ENCODE results near the gene ZNF214. TPM values are rescaled to one million over a fixed set of nuclear protein-coding genes. Genes with fewer than 3 reads are reported as not detected.

Gene ZNF214
- total and polyA plus RNA-seq, 4 donors, result 0.96 to 14.1 (median 2.9) TPM

- no peaks in the 10 kb centered on the region for H3K27me3 ChIP-seq (ENCODE audit: control insufficient read depth in 3 of 3, insufficient read depth in 3 of 3, low read length in 2 of 3)
- no peaks in the 10 kb centered on the region for H3K36me3 ChIP-seq (ENCODE audit: control insufficient read depth in 4 of 4, insufficient read depth in 4 of 4, low read length in 4 of 4)
- no peak overlapping the region for H3K9ac ChIP-seq (ENCODE audit: insufficient read depth in 1 of 2, low read length in 2 of 2)
- 67 to 82% methylated on average over 2 of the region's 2 CpGs for WGBS, 2 donors
- DNase-seq (no peak), ATAC-seq (ENCODE audit: insufficient read depth, low FRiP score) (no peak)
- H3K4me1 ChIP-seq (ENCODE audit: control insufficient read depth in 5 of 5, insufficient read depth in 5 of 5, low read length in 5 of 5), result no peaks in the 10 kb centered on the region
- H3K9me3 ChIP-seq (ENCODE audit: control insufficient read depth in 4 of 4, insufficient read depth in 3 of 4, low read length in 3 of 4), result no peaks in the 10 kb centered on the region
- TF ChIP-seq, protein P1, sequence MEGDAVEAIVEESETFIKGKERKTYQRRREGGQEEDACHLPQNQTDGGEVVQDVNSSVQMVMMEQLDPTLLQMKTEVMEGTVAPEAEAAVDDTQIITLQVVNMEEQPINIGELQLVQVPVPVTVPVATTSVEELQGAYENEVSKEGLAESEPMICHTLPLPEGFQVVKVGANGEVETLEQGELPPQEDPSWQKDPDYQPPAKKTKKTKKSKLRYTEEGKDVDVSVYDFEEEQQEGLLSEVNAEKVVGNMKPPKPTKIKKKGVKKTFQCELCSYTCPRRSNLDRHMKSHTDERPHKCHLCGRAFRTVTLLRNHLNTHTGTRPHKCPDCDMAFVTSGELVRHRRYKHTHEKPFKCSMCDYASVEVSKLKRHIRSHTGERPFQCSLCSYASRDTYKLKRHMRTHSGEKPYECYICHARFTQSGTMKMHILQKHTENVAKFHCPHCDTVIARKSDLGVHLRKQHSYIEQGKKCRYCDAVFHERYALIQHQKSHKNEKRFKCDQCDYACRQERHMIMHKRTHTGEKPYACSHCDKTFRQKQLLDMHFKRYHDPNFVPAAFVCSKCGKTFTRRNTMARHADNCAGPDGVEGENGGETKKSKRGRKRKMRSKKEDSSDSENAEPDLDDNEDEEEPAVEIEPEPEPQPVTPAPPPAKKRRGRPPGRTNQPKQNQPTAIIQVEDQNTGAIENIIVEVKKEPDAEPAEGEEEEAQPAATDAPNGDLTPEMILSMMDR (IDR thresholded peaks at IDR 0.05; ENCODE audit: control extremely low read depth, extremely low read depth), result no peak
- H3K27ac ChIP-seq (ENCODE audit: low read depth in 1 of 2, low read length in 1 of 2), result no peak overlapping the region
- H3K4me3 ChIP-seq, result no peak overlapping the region
Observed at GRCh38 chr11:6992026-6992425, 28.1 kb downstream of the ZNF214 start.

DNA sequence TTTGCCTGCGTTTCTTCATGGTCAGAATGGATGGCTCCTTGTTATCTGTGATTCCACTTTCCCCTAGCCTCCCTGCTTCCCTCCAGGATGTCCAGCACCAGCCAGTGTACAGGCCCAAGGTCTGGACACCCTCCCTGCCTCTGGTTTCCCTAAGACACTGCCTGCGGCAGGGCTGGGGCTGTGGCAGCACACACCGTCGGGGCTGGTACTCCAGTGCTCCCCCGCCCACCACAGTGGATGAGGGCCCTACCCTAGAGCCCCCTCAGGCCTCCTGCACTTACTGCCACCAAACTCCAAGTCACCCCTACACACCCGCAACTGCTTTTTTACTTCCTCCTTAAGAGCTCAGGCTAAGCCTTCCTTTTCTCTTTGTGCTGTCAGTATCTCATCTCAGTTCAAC lies 28.9 kb downstream of the ZNF214 start:
- no peaks in the 10 kb centered on the region for H3K36me3 ChIP-seq (ENCODE audit: control insufficient read depth in 4 of 4, insufficient read depth in 4 of 4, low read length in 4 of 4)
- 72 to 85% methylated on average over 6 of the region's 6 CpGs for WGBS, 2 donors
- no peak overlapping the region for H3K9ac ChIP-seq (ENCODE audit: insufficient read depth in 1 of 2, low read length in 2 of 2)
- H3K4me3 ChIP-seq, result no peak overlapping the region
- ATAC-seq (ENCODE audit: insufficient read depth, low FRiP score) (no peak), DNase-seq (no peak)
- H3K9me3 ChIP-seq (ENCODE audit: control insufficient read depth in 4 of 4, insufficient read depth in 3 of 4, low read length in 3 of 4), result no peaks in the 10 kb centered on the region
- TF ChIP-seq, protein P1 (IDR thresholded peaks at IDR 0.05; ENCODE audit: control extremely low read depth, extremely low read depth), result no peak
- no peak overlapping the region for H3K27ac ChIP-seq (ENCODE audit: low read depth in 1 of 2, low read length in 1 of 2)
- H3K27me3 ChIP-seq (ENCODE audit: control insufficient read depth in 3 of 3, insufficient read depth in 3 of 3, low read length in 2 of 3), result no peaks in the 10 kb centered on the region
- no peaks in the 10 kb centered on the region for H3K4me1 ChIP-seq (ENCODE audit: control insufficient read depth in 5 of 5, insufficient read depth in 5 of 5, low read length in 5 of 5)

- no peaks in the 10 kb centered on the region for H3K27me3 ChIP-seq (ENCODE audit: control insufficient read depth in 3 of 3, insufficient read depth in 3 of 3, low read length in 2 of 3)
- TF ChIP-seq, protein P1 (IDR thresholded peaks at IDR 0.05; ENCODE audit: control extremely low read depth, extremely low read depth), result no peak
- H3K4me3 ChIP-seq, result no peak overlapping the region
- ATAC-seq (ENCODE audit: insufficient read depth, low FRiP score) (no peak), DNase-seq (no peak)
- H3K9me3 ChIP-seq (ENCODE audit: control insufficient read depth in 4 of 4, insufficient read depth in 3 of 4, low read length in 3 of 4), result no peaks in the 10 kb centered on the region
- H3K4me1 ChIP-seq (ENCODE audit: control insufficient read depth in 5 of 5, insufficient read depth in 5 of 5, low read length in 5 of 5), result no peaks in the 10 kb centered on the region
- no peaks in the 10 kb centered on the region for H3K36me3 ChIP-seq (ENCODE audit: control insufficient read depth in 4 of 4, insufficient read depth in 4 of 4, low read length in 4 of 4)
- no peak overlapping the region for H3K9ac ChIP-seq (ENCODE audit: insufficient read depth in 1 of 2, low read length in 2 of 2)
- no peak overlapping the region for H3K27ac ChIP-seq (ENCODE audit: low read depth in 1 of 2, low read length in 1 of 2)
Observed at GRCh38 chr11:6988506-6988905, 31.6 kb downstream of the ZNF214 start.

DNA sequence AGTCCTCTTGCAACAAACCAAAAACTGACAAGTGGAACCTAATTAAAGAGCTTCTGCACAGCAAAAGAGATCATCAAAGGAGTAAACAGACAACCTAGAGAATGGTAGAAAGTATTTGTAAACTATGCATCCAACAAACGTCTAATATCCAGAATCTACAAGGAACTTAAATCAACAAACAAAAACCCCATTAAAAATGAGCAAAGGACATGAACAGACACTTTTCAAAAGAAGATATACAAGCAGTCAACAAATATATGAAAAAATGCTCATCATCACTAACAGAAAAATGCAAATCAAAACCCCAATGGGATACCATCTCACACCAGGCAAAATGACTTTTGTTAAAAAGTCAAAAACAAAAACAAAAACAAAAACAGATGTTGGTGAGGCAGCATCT lies 33.7 kb downstream of the ZNF214 start:
- no peak overlapping the region for H3K9ac ChIP-seq (ENCODE audit: insufficient read depth in 1 of 2, low read length in 2 of 2)
- no peaks in the 10 kb centered on the region for H3K4me1 ChIP-seq (ENCODE audit: control insufficient read depth in 5 of 5, insufficient read depth in 5 of 5, low read length in 5 of 5)
- H3K27me3 ChIP-seq (ENCODE audit: control insufficient read depth in 3 of 3, insufficient read depth in 3 of 3, low read length in 2 of 3), result no peaks in the 10 kb centered on the region
- 62 to 68% methylated on average over 1 of the region's 1 CpG for WGBS, 2 donors
- ATAC-seq (ENCODE audit: insufficient read depth, low FRiP score), result no peak
- H3K9me3 ChIP-seq (ENCODE audit: control insufficient read depth in 4 of 4, insufficient read depth in 3 of 4, low read length in 3 of 4), result no peaks in the 10 kb centered on the region
- no peaks in the 10 kb centered on the region for H3K36me3 ChIP-seq (ENCODE audit: control insufficient read depth in 4 of 4, insufficient read depth in 4 of 4, low read length in 4 of 4)
- H3K4me3 ChIP-seq, result no peak overlapping the region
- no peak for DNase-seq
- H3K27ac ChIP-seq (ENCODE audit: low read depth in 1 of 2, low read length in 1 of 2), result no peak overlapping the region
- TF ChIP-seq, protein P1 (IDR thresholded peaks at IDR 0.05; ENCODE audit: control extremely low read depth, extremely low read depth), result no peak
